Measurements from ENCODE around the gene AHCTF1.

- no peak for TF ChIP-seq CTCF (IDR thresholded peaks at IDR 0.05)
- TF ChIP-seq FOXK1 (CRISPR knock-in tag; IDR thresholded peaks at IDR 0.05) = no peak
- TF ChIP-seq MAX (CRISPR knock-in tag; IDR thresholded peaks at IDR 0.05) = no peak
- no peak for TF ChIP-seq SP1 (CRISPR knock-in tag; conservative IDR thresholded peaks at IDR 0.05)
- 0 out of 2 replicates have a peak, but pooled peaks have one; percentile 44 for TF ChIP-seq GABPB1 (CRISPR knock-in tag; IDR thresholded peaks at IDR 0.05)
Measured at GRCh38 chr1:246805135-246805716, 126.5 kb downstream of the AHCTF1 start.

All from WTC11 (cell line).